ENCODE results near the gene ACADS.

ACADS gene

DNA sequence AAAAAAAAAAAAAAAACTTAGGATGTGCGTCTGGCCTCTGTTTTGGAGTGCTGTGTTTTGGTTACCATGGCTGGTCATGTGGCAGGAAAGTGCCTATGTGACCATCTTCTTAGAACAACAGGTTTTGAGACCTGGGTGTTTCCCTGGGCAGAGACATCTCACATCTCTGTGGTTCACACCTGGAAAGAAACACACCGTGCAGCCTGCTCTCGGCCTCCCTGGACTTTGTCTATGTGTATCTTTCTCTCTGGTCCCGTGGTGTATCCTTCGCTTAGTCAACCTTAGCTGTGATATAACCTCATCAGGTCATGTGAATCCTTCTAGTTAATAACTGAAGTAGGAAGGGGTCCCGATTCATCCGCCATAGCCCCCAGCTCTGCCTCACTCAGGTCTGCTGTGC lies 22.6 kb downstream of the ACADS start:
- no peak for DNase-seq (ENCODE audit: low spot score)
- CTCF ChIA-PET: interaction anchor here (0.6 kb wide), 1 partner anchor 157 kb away, joined by 6 read pairs; no protein-coding TSS in a partner anchor
- POLR2A ChIA-PET (ENCODE audit: low non-redundant PET): interaction anchor here (0.6 kb wide), 1 partner anchor 652 kb away, joined by 6 read pairs; no protein-coding TSS in a partner anchor
- TF ChIP-seq, protein P1, sequence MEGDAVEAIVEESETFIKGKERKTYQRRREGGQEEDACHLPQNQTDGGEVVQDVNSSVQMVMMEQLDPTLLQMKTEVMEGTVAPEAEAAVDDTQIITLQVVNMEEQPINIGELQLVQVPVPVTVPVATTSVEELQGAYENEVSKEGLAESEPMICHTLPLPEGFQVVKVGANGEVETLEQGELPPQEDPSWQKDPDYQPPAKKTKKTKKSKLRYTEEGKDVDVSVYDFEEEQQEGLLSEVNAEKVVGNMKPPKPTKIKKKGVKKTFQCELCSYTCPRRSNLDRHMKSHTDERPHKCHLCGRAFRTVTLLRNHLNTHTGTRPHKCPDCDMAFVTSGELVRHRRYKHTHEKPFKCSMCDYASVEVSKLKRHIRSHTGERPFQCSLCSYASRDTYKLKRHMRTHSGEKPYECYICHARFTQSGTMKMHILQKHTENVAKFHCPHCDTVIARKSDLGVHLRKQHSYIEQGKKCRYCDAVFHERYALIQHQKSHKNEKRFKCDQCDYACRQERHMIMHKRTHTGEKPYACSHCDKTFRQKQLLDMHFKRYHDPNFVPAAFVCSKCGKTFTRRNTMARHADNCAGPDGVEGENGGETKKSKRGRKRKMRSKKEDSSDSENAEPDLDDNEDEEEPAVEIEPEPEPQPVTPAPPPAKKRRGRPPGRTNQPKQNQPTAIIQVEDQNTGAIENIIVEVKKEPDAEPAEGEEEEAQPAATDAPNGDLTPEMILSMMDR (conservative IDR thresholded peaks at IDR 0.05; ENCODE audit: low read depth): no peak
- H3K27ac ChIP-seq: no peak overlapping the region

DNA sequence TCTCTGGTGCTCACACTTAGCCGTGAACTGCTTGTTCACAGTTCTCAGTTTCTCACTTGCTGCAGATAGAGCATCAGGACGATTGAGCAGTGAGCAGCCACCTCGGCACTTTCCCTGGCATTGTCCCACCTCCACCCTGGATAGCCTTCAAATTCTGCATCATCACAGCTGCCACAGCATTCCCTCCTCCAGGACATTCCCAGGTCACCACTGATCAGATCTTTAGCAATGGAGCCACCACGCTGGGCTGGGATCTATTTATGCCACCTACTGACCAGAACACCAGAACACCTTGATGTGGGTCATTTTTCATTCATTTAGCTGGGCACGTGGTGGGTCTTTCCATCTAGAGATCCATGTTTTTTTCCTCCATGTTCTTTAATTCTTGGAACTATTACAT lies 23.6 kb downstream of the ACADS start:
- no peak overlapping the region for H3K27ac ChIP-seq
- TF ChIP-seq, protein P1 (conservative IDR thresholded peaks at IDR 0.05; ENCODE audit: low read depth): no peak
- no peak for DNase-seq (ENCODE audit: low spot score)
- ChIA-PET POLR2A (ENCODE audit: low non-redundant PET) (no interaction called here), CTCF (interaction anchor here (0.6 kb wide), 1 partner anchor 166 kb away, joined by 3 read pairs; no protein-coding TSS in a partner anchor)

DNA sequence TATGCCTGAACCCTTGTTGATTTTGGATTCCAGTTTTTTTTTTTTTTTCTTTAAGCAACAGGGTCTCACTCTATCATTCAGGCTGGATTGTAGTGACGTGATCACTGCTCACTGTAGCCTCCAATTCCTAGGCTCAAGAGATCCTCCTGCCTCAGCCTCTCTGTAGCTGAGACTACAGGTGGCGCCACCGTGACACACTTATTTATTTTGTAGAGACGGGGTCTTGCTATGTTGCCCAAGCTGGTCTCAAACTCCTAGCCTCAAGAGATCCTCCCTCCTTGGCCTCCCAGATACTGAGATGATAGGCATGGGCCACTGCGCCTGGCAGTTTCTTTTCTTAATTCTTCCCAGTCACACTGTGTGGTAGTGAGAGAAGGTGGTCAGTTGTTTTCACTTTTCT lies 25.2 kb downstream of the ACADS start:
- CTCF ChIA-PET: no interaction called here
- TF ChIP-seq, protein P1 (conservative IDR thresholded peaks at IDR 0.05; ENCODE audit: low read depth): no peak
- POLR2A ChIA-PET (ENCODE audit: low non-redundant PET): no interaction called here
- H3K27ac ChIP-seq: no peak overlapping the region
- DNase-seq (ENCODE audit: low spot score): no peak

DNA sequence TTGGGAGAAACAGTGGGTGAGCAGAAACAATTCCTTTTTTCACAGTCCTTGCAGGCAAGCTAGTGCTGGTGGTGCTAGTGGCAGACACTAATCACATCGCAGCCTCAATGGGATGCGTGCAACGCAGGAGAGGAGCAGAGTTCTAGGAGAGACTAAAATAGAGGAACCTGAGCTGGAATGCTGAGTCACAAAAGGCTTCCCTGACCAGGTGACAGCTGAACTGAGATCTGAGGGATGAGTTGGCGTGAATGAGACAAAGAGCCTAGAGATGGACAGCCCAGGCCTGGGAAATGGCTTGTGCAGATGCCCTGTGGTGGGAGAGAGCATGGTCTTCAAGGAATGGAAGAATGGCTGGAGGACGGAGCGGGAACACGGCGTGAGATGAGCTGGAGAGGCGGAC lies 25.8 kb downstream of the ACADS start:
- DNase-seq (ENCODE audit: low spot score): no peak
- ChIA-PET CTCF (no interaction called here), POLR2A (ENCODE audit: low non-redundant PET) (interaction anchor here (0.6 kb wide), 1 partner anchor 174 kb away, joined by 4 read pairs; no protein-coding TSS in a partner anchor)
- no peak overlapping the region for H3K27ac ChIP-seq
- TF ChIP-seq, protein P1 (conservative IDR thresholded peaks at IDR 0.05; ENCODE audit: low read depth): no peak

DNA sequence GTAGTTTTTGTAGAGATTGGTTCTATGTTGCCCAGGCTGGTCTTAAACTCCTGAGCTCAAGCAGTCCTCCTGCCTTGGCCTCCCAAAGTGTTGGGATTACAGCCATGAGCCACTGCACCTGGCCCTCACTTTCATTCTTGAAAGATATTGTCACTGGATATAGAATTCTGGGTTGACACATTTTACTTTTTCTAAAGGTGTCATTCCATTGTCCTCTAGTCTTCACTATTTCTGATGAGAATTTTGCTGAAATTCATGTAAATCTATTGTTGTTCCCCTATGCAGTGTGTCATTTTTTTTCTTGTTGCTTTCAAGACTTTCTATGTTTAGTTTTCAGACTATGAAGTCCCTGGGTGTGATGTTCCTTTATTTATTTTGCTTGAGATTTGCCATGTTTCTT lies 29.2 kb downstream of the ACADS start:
- no peak for DNase-seq (ENCODE audit: low spot score)
- ChIA-PET POLR2A (ENCODE audit: low non-redundant PET) (no interaction called here), CTCF (no interaction called here)
- TF ChIP-seq, protein P1 (conservative IDR thresholded peaks at IDR 0.05; ENCODE audit: low read depth): no peak
- H3K27ac ChIP-seq: no peak overlapping the region

DNA sequence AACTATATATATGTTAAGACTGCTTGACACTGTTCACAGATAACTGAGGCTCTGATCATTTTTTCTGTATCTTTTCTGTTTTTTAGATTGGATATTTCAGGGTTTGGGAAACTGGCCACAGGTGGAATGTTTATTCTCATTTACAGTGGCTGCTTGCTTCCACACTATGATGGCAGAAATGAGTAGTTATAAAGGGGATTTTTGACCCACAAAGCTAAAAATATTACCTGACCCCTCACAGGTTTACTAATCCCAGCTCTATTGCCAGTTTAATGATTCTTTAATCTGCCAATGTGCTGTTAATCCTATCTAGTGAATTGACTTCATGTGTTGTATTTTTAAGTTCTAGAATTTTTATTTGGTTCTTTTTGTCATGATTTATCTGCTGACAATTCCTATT lies 29.6 kb downstream of the ACADS start:
- no peak for DNase-seq (ENCODE audit: low spot score)
- POLR2A ChIA-PET (ENCODE audit: low non-redundant PET): no interaction called here
- CTCF ChIA-PET: no interaction called here

More for the DNA sequence above, 29.6 kb downstream of the ACADS start:
- H3K27ac ChIP-seq: no peak overlapping the region
- TF ChIP-seq, protein P1 (conservative IDR thresholded peaks at IDR 0.05; ENCODE audit: low read depth): no peak

All from RWPE1 (cell line).